Stimulated activated memory B cell treated with anti-CD40 and anti-IgM and Interleukin-4, amounts not matched to agents 10 μg/mL and 1 μg/mL and 100 μg/mL, for 72 hours (primary cell): Measurements from ENCODE around the gene WWOX.

Experiments used
- ATAC-seq: fragments of 150-1000 bp; cut with Tn5 transposase; 2 replicates; pipeline ENCODE4 v1.10.0; 2021
- H3K27ac Mint-ChIP-seq: one replicate; pipeline ENCODE4 v1.8.0; 2022; ENCODE audit warnings: mild to moderate bottlenecking, mixed read lengths
- H3K27me3 Mint-ChIP-seq: one replicate; pipeline ENCODE4 v1.8.0; 2022; ENCODE audit warnings: mixed read lengths
- H3K36me3 Mint-ChIP-seq: one replicate; pipeline ENCODE4 v1.8.0; 2022; ENCODE audit warnings: mixed read lengths
- H3K4me1 Mint-ChIP-seq: one replicate; pipeline ENCODE4 v1.8.0; 2022; ENCODE audit warnings: mixed read lengths
- H3K4me3 Mint-ChIP-seq: one replicate; pipeline ENCODE4 v1.8.0; 2022; ENCODE audit warnings: mild to moderate bottlenecking, moderate library complexity, mixed read lengths
- H3K9me3 Mint-ChIP-seq: one replicate; pipeline ENCODE4 v1.8.0; 2022; ENCODE audit warnings: mixed read lengths

Gene WWOX

DNA sequence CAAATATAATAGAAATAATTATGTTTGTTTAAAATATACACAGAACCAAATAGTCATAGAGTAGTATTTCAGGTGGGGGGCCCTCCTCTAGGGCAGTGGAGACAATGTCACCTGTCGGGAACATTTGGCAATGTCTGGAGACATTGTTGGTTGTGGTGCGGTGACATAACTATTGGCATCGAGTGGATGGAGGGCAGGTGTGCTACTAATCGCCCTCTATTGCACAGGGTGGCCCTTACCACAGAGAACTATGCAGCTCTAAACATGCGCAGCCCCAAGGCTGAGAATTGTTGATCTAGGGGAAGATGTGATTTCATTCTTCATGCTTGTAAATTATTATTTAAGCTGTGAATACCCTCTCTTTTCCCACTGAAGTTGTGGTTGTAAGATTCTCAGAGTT, 594.0 kb downstream of the WWOX start:
- Mint-ChIP-seq H3K27ac (no peak overlapping the region), H3K36me3 (no peaks in the 10 kb centered on the region), H3K4me3 (no peak overlapping the region), H3K4me1 (no peaks in the 10 kb centered on the region), H3K9me3 (peaks cover 6% of the 10 kb centered on the region), H3K27me3 (no peaks in the 10 kb centered on the region)
- no peak for ATAC-seq

GRCh38 chr16:78694414-78694813, 595.0 kb downstream of the WWOX start:
- H3K4me1 Mint-ChIP-seq = no peaks in the 10 kb centered on the region

GRCh38 chr16:78695391-78695790, 595.9 kb downstream of the WWOX start:
- no peaks in the 10 kb centered on the region for H3K4me1 Mint-ChIP-seq
- H3K36me3 Mint-ChIP-seq = no peaks in the 10 kb centered on the region
- no peak for ATAC-seq
- H3K27ac Mint-ChIP-seq = no peak overlapping the region
- H3K9me3 Mint-ChIP-seq = peaks cover 6% of the 10 kb centered on the region
- H3K4me3 Mint-ChIP-seq = no peak overlapping the region
- H3K27me3 Mint-ChIP-seq = no peaks in the 10 kb centered on the region

More at GRCh38 chr16:78694414-78694813, 595.0 kb downstream of the WWOX start:
- Mint-ChIP-seq H3K36me3 (no peaks in the 10 kb centered on the region), H3K9me3 (peaks cover 6% of the 10 kb centered on the region), H3K27me3 (no peaks in the 10 kb centered on the region), H3K4me3 (no peak overlapping the region), H3K27ac (no peak overlapping the region)
- ATAC-seq = no peak

GRCh38 chr16:78696797-78697196, 597.3 kb downstream of the WWOX start:
- Mint-ChIP-seq H3K4me3 (no peak overlapping the region), H3K27ac (no peak overlapping the region)
- no peak for ATAC-seq

DNA sequence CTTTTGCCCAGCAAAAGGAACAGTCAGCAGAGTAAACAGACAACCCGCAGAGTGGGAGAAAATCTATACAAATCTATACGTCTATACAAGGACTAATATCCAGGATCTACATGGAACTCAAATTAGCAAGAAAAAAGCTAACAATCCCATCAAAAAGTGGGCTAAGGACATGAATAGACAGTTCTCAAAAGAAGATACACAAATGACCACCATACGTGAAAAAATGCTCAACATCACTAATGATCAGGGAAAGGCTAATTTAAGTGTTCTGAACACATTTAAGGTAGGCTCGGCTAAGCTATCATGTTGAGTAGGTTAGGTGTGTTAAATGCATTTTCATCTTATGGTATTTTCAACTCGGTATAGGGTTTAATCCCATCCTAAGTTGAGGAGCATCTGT, 598.0 kb downstream of the WWOX start:
- Mint-ChIP-seq H3K4me3 (no peak overlapping the region), H3K27me3 (no peaks in the 10 kb centered on the region)

More at GRCh38 chr16:78696797-78697196, 597.3 kb downstream of the WWOX start:
- H3K9me3 Mint-ChIP-seq = peaks cover 5% of the 10 kb centered on the region
- H3K36me3 Mint-ChIP-seq = no peaks in the 10 kb centered on the region
- H3K27me3 Mint-ChIP-seq = no peaks in the 10 kb centered on the region
- no peaks in the 10 kb centered on the region for H3K4me1 Mint-ChIP-seq

GRCh38 chr16:78703936-78704335, 604.5 kb downstream of the WWOX start:
- H3K9me3 Mint-ChIP-seq = no peaks in the 10 kb centered on the region
- no peak overlapping the region for H3K27ac Mint-ChIP-seq
- no peaks in the 10 kb centered on the region for H3K36me3 Mint-ChIP-seq
- ATAC-seq = no peak
- no peak overlapping the region for H3K4me3 Mint-ChIP-seq
- no peaks in the 10 kb centered on the region for H3K27me3 Mint-ChIP-seq
- H3K4me1 Mint-ChIP-seq = peaks cover 7% of the 10 kb centered on the region

More for the DNA sequence above, 598.0 kb downstream of the WWOX start:
- Mint-ChIP-seq H3K27ac (no peak overlapping the region), H3K4me1 (no peaks in the 10 kb centered on the region), H3K9me3 (peaks cover 3% of the 10 kb centered on the region), H3K36me3 (no peaks in the 10 kb centered on the region)
- no peak for ATAC-seq

- H3K27ac Mint-ChIP-seq = no peak overlapping the region
- H3K27me3 Mint-ChIP-seq = no peaks in the 10 kb centered on the region
- no peaks in the 10 kb centered on the region for H3K36me3 Mint-ChIP-seq
- H3K9me3 Mint-ChIP-seq = no peaks in the 10 kb centered on the region
- H3K4me3 Mint-ChIP-seq = no peak overlapping the region
- H3K4me1 Mint-ChIP-seq = peaks cover 7% of the 10 kb centered on the region
- no peak for ATAC-seq
Measured at GRCh38 chr16:78704416-78704815, 605.0 kb downstream of the WWOX start.

DNA sequence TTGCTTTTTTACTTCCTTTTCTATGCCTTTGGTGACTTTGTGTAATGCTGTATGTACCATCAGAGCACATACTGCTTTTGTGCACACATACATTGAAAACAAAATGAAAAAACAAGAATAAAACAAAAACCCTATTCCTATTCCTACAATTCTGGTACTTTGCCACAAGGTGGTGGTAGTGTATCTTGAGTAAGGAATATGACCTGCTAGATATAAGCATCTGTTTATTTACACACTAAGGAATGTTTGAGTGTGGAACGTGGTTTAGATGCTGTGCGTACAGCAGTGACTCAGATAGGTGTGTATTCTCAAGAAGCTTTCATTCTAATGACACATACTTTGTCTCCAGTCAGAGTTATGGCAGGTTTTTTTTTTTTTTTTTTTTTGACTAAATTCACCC, 606.2 kb downstream of the WWOX start:
- H3K9me3 Mint-ChIP-seq = no peaks in the 10 kb centered on the region
- H3K4me1 Mint-ChIP-seq = peaks cover 7% of the 10 kb centered on the region
- H3K36me3 Mint-ChIP-seq = no peaks in the 10 kb centered on the region
- ATAC-seq = no peak
- H3K27ac Mint-ChIP-seq = no peak overlapping the region
- H3K27me3 Mint-ChIP-seq = no peaks in the 10 kb centered on the region
- no peak overlapping the region for H3K4me3 Mint-ChIP-seq

DNA sequence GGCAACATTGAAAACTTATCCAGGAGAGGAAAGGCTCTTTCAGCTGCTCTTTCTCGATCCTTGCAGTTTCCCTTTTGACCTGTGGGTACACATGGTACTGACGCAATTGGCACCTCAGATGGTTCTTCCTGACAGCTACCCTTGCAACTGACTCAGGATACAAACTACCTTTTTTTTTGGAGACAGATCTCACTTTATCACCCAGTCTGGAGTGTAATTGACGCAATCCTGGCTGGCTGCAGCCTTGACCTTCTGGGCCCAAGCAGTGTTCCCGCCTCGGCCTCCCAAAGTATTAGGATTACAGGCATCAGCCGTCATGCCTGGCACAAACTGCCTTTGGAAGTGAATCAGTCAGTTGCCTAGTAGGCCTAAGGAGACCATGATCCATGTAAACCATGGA, 607.2 kb downstream of the WWOX start:
- Mint-ChIP-seq H3K4me3 (no peak overlapping the region), H3K9me3 (no peaks in the 10 kb centered on the region), H3K36me3 (no peaks in the 10 kb centered on the region), H3K27ac (no peak overlapping the region), H3K27me3 (no peaks in the 10 kb centered on the region), H3K4me1 (peaks cover 7% of the 10 kb centered on the region)
- ATAC-seq = no peak

GRCh38 chr16:78709137-78709884, 609.9 kb downstream of the WWOX start:
- no peak overlapping the region for H3K27ac Mint-ChIP-seq
- no peaks in the 10 kb centered on the region for H3K9me3 Mint-ChIP-seq
- ATAC-seq = no peak
- H3K4me1 Mint-ChIP-seq = peaks cover 7% of the 10 kb centered on the region
- H3K4me3 Mint-ChIP-seq = no peak overlapping the region
- H3K36me3 Mint-ChIP-seq = no peaks in the 10 kb centered on the region
- no peaks in the 10 kb centered on the region for H3K27me3 Mint-ChIP-seq

- no peak for ATAC-seq
- Mint-ChIP-seq H3K27ac (no peak overlapping the region), H3K27me3 (no peaks in the 10 kb centered on the region), H3K4me1 (no peaks in the 10 kb centered on the region), H3K9me3 (no peaks in the 10 kb centered on the region), H3K36me3 (no peaks in the 10 kb centered on the region), H3K4me3 (no peak overlapping the region)
Measured at GRCh38 chr16:78715106-78715505, 615.7 kb downstream of the WWOX start.

DNA sequence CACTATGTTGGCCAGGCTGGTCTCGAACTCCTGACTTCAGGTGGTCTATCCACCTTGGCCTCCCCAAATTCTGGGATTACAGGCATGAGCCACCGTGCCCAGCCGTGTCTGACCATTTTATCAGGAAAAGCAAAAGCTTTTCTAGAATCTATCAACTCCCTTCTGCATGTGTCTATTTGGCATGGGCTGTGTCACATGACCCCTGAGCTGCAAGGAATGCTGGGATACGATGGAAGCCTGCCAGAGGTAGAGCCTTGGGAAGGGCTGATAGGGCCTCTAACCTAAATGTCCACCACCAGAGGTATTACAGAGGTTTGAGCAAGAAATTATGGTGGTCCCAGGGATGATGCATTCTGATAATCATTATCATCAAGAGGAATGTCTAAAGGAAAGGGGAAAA, 616.2 kb downstream of the WWOX start:
- Mint-ChIP-seq H3K36me3 (no peaks in the 10 kb centered on the region), H3K27ac (no peak overlapping the region), H3K4me1 (no peaks in the 10 kb centered on the region), H3K27me3 (no peaks in the 10 kb centered on the region), H3K9me3 (no peaks in the 10 kb centered on the region), H3K4me3 (no peak overlapping the region)
- no peak for ATAC-seq

DNA sequence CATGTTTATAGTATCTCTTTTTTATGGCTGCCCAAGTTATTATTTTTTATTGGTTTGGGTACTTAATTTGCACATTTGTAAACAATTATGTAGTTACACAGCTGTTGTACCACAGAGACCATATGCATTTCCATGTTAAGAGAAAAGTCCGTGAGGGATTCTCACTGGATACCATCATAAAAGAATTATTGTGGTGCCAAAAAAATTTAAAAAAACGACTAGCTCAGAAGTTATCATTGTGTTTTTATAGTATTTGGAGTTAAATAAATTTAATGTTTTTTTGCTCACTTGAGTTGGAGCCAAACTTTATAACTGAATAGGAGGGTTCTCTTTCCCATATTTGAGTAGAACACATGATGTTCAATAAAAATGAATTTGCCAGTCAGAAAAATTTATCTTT, 618.7 kb downstream of the WWOX start:
- Mint-ChIP-seq H3K9me3 (no peaks in the 10 kb centered on the region), H3K4me1 (peaks cover under 1% of the 10 kb centered on the region), H3K27me3 (no peaks in the 10 kb centered on the region), H3K4me3 (no peak overlapping the region), H3K27ac (no peak overlapping the region), H3K36me3 (no peaks in the 10 kb centered on the region)
- ATAC-seq = no peak

- peaks cover under 1% of the 10 kb centered on the region for H3K27me3 Mint-ChIP-seq
- H3K9me3 Mint-ChIP-seq = no peaks in the 10 kb centered on the region
- no peak overlapping the region for H3K4me3 Mint-ChIP-seq
- peaks cover 6% of the 10 kb centered on the region for H3K4me1 Mint-ChIP-seq
- no peaks in the 10 kb centered on the region for H3K36me3 Mint-ChIP-seq
- H3K27ac Mint-ChIP-seq = no peak overlapping the region
- no peak for ATAC-seq
Measured at GRCh38 chr16:78720416-78720815, 621.0 kb downstream of the WWOX start.

DNA sequence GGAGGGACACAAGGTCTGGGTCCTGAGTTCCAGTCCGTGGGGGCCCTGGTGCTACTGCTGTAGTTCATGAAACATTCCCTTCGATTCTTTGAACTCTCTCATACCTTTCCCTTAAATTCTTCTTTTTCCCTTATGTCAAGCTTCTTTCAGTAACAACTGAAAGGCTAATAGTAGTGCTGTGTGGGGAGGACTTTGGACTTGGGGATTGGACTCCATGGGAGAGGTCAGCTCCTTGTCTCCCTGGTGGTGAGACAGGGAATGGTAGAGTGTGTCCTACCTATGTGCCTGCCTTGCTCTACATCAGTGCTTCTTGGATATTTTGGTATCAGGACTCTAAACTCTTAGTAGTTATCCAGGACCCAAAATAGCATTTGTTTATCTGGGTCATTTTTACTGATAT, 628.1 kb downstream of the WWOX start:
- Mint-ChIP-seq H3K27me3 (peaks cover 13% of the 10 kb centered on the region), H3K36me3 (peaks cover 7% of the 10 kb centered on the region), H3K27ac (no peak overlapping the region), H3K4me1 (peaks cover 24% of the 10 kb centered on the region), H3K9me3 (peaks cover 5% of the 10 kb centered on the region), H3K4me3 (no peak overlapping the region)
- ATAC-seq = no peak

DNA sequence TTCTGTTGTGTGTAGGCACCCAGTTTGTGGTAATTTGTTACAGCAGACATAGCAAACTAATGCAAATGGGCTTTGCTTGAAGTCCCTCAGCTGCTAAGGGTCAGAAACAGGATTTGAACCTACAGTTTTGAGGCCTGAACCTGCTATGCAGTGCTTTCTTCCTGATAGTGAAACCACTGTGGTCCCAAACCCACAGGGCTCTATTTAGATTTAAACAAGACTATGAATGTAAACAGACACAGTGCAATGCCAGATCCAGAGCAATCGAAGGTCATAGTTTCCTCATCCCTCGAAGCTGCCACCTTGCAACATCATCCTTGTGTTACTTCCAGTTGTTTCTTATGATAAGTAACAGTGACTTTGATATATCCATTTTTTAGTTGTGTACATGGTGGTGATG, 630.2 kb downstream of the WWOX start:
- Mint-ChIP-seq H3K4me1 (peaks cover 18% of the 10 kb centered on the region), H3K4me3 (no peak overlapping the region), H3K9me3 (peaks cover 5% of the 10 kb centered on the region), H3K36me3 (peaks cover 7% of the 10 kb centered on the region), H3K27me3 (peaks cover 13% of the 10 kb centered on the region), H3K27ac (no peak overlapping the region)
- ATAC-seq = no peak
